Panc1 (cell line): ENCODE results near the gene CEP95. TPM values are rescaled to one million over a fixed set of nuclear protein-coding genes. Genes with fewer than 3 reads are reported as not detected.
"Not testable (repeated sequence)": the region's sequence is repeated elsewhere in the genome, so short reads cannot be mapped to it uniquely, and the experiment has no call there.

Source experiments
- ATAC-seq: fragments of 200-7000 bp; cut with Tn5 transposase; 2 replicates; pipeline ENCODE4 v1.9.1; 2020; ENCODE audit warnings: mild to moderate bottlenecking, moderate library complexity
- BruUV-seq: library from RNA; stranded (reverse); fragments of 400-500 nt; replicated peaks from 2 replicates; lab custom pipeline; 2021; lab: Mats Ljungman, UMichigan
- CTCF ChIA-PET: fragments of 300-600 bp; sonication (Branson Sonifier 250); formaldehyde crosslinking; loops from one replicate; lab custom pipeline; 2022; ENCODE audit warnings: antibody characterized with exemption; lab: Charles Lee
- POLR2A ChIA-PET: fragments of 300-600 bp; sonication (Branson Sonifier 250); formaldehyde crosslinking; loops from one replicate; lab custom pipeline; 2022; ENCODE audit warnings: antibody characterized with exemption; lab: Charles Lee
- DNase-seq: peaks from one replicate; pipeline ENCODE4 v3.0.0-alpha.2; 2010; ENCODE audit warnings: low read depth, low spot score
- H3K27ac ChIP-seq: 2 replicates; pipeline ENCODE4 v1.5.1; 2011; ENCODE audit warnings: mild to moderate bottlenecking, low read length, inconsistent platforms
- H3K27me3 ChIP-seq: fragments of 200-500 bp; sonication (Bioruptor generic); 2 replicates; pipeline ENCODE4 v1.6.0; 2014; ENCODE audit warnings: low read length, inconsistent platforms; ENCODE audit not compliant: control insufficient read depth, insufficient read depth
- H3K36me3 ChIP-seq: fragments of 200-500 bp; sonication (Bioruptor generic); 2 replicates; pipeline ENCODE4 v1.5.1; 2014; ENCODE audit warnings: inconsistent platforms, mild to moderate bottlenecking, low read length, moderate library complexity; ENCODE audit not compliant: control insufficient read depth, insufficient read depth
- H3K4me1 ChIP-seq: 2 replicates; pipeline ENCODE4 v1.5.1; 2011; ENCODE audit warnings: inconsistent platforms, mild to moderate bottlenecking, low read length, moderate library complexity; ENCODE audit not compliant: control insufficient read depth, insufficient read depth
- H3K4me3 ChIP-seq, 2 experiments: 2 replicates each; pipeline ENCODE4 v1.5.1; 2011 to 2012; ENCODE audit warnings: low read depth in 2 of 2, low read length in 2 of 2, mild to moderate bottlenecking in 2 of 2, inconsistent platforms in 1 of 2, moderate library complexity in 1 of 2
- H3K9me3 ChIP-seq: fragments of 200-500 bp; sonication (Bioruptor generic); 2 replicates; pipeline ENCODE4 v1.5.1; 2014; ENCODE audit warnings: low read depth, mild to moderate bottlenecking, inconsistent platforms, low read length, moderate library complexity; ENCODE audit not compliant: control insufficient read depth, insufficient read depth
- POLR2AphosphoS5 ChIP-seq: IDR thresholded peaks from 2 replicates; pipeline ENCODE4 v1.6.1; 2012; ENCODE audit warnings: mild to moderate bottlenecking, low read depth, low read length, moderate library complexity
- SIN3A ChIP-seq: IDR thresholded peaks from 2 replicates; pipeline ENCODE4 v1.6.1; 2012; ENCODE audit warnings: low read depth, mild to moderate bottlenecking, low read length, moderate library complexity, borderline replicate concordance; ENCODE audit not compliant: insufficient read depth
- TCF7L2 ChIP-seq: IDR thresholded peaks from 2 replicates; pipeline ENCODE4 v1.6.1; 2011; ENCODE audit warnings: mild to moderate bottlenecking, low read depth, low read length, inconsistent platforms
- in situ Hi-C: cut with HindIII; loops from 2 replicates; pipeline ENCODE4 v1.10.0; 2016; ENCODE audit warnings: low sequenced_read_pairs, low pct_unique_long_range_greater_than_20kb
- intact Hi-C: fragments of 100-400 bp; cut with micrococcal nuclease; formaldehyde crosslinking; loops from one replicate; pipeline ENCODE4 v1.10.0; 2022; ENCODE audit not compliant: unreplicated experiment
- total RNA-seq: library from RNA; stranded (reverse); gene quantifications from one replicate; pipeline ENCODE4 v1.2.1, GENCODE V29; 2021; ENCODE audit not compliant: unreplicated experiment
- TF ChIP-seq, protein P1 (sequence below), 2 experiments: IDR thresholded peaks; 2 replicates each; pipeline ENCODE4 v1.6.1; 2011 to 2012; ENCODE audit warnings: low read depth in 2 of 2, control low read depth in 1 of 2, low read length in 1 of 2, mild to moderate bottlenecking in 1 of 2, moderate library complexity in 1 of 2; ENCODE audit not compliant: insufficient read depth in 1 of 2
- TF ChIP-seq, protein P2 (sequence below): fragments of 450-650 bp; IDR thresholded peaks from 2 replicates; pipeline ENCODE4 v1.5.1; 2017; ENCODE audit warnings: mild to moderate bottlenecking

The CEP95 gene
- total RNA-seq, 1 experiment from 2014 or later = 23.2 TPM

DNA sequence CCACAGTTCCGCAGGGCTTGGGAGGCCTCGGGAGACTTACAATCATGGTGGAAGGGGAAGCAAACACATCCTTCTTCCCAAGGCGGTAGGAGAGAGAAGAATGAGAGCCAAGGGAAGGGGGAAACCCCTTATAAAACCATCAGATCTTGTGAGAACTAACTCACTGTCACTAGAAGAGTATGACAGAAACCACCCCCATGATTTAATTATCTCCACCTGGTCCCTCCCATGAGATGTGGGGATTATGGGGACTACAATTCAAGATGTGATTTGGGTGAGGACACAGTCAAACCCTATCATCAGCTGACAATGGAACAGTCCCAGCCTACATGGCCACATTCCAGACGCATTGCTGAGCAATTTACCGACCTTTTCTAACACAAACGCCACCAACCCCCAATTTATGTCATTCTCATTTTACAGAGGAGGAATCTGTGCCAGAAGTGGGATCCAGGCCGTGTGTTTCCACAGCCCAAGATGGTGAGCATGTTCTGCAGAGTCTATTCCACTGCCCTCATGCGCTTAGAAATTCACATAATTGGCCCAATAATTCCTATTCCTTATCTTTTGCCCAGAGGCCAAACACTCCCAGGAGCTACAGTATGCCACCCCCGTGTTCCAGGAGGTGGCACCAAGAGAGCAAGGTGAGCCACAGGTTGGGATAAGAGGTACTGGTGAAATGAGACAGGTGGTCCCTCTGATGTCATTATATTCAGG lies 40.6 kb upstream of the CEP95 start:
- H3K27ac ChIP-seq = no peak overlapping the region
- H3K27me3 ChIP-seq = no peaks in the 10 kb centered on the region
- no peak overlapping the region for H3K4me3 ChIP-seq
- intact Hi-C loops (no loop called here), in situ Hi-C loops (no loop called here)
- H3K9me3 ChIP-seq = no peaks in the 10 kb centered on the region
- ATAC-seq (no peak), DNase-seq (no peak)
- H3K36me3 ChIP-seq = no peaks in the 10 kb centered on the region
- no peaks in the 10 kb centered on the region for H3K4me1 ChIP-seq
- TF ChIP-seq SIN3A = no peak
- TF ChIP-seq POLR2AphosphoS5 = no peak
- TF ChIP-seq, protein P1, sequence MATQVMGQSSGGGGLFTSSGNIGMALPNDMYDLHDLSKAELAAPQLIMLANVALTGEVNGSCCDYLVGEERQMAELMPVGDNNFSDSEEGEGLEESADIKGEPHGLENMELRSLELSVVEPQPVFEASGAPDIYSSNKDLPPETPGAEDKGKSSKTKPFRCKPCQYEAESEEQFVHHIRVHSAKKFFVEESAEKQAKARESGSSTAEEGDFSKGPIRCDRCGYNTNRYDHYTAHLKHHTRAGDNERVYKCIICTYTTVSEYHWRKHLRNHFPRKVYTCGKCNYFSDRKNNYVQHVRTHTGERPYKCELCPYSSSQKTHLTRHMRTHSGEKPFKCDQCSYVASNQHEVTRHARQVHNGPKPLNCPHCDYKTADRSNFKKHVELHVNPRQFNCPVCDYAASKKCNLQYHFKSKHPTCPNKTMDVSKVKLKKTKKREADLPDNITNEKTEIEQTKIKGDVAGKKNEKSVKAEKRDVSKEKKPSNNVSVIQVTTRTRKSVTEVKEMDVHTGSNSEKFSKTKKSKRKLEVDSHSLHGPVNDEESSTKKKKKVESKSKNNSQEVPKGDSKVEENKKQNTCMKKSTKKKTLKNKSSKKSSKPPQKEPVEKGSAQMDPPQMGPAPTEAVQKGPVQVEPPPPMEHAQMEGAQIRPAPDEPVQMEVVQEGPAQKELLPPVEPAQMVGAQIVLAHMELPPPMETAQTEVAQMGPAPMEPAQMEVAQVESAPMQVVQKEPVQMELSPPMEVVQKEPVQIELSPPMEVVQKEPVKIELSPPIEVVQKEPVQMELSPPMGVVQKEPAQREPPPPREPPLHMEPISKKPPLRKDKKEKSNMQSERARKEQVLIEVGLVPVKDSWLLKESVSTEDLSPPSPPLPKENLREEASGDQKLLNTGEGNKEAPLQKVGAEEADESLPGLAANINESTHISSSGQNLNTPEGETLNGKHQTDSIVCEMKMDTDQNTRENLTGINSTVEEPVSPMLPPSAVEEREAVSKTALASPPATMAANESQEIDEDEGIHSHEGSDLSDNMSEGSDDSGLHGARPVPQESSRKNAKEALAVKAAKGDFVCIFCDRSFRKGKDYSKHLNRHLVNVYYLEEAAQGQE (IDR thresholded peaks at IDR 0.05; ENCODE audit: insufficient read depth in 1 of 2, low read depth in 2 of 2, low read length in 1 of 2) = no peak
- TF ChIP-seq, protein P2, sequence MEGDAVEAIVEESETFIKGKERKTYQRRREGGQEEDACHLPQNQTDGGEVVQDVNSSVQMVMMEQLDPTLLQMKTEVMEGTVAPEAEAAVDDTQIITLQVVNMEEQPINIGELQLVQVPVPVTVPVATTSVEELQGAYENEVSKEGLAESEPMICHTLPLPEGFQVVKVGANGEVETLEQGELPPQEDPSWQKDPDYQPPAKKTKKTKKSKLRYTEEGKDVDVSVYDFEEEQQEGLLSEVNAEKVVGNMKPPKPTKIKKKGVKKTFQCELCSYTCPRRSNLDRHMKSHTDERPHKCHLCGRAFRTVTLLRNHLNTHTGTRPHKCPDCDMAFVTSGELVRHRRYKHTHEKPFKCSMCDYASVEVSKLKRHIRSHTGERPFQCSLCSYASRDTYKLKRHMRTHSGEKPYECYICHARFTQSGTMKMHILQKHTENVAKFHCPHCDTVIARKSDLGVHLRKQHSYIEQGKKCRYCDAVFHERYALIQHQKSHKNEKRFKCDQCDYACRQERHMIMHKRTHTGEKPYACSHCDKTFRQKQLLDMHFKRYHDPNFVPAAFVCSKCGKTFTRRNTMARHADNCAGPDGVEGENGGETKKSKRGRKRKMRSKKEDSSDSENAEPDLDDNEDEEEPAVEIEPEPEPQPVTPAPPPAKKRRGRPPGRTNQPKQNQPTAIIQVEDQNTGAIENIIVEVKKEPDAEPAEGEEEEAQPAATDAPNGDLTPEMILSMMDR = no peak
- no peak for TF ChIP-seq TCF7L2
- CTCF ChIA-PET = no interaction called here
- BruUV-seq = no TSS peak
- POLR2A ChIA-PET = no interaction called here

DNA sequence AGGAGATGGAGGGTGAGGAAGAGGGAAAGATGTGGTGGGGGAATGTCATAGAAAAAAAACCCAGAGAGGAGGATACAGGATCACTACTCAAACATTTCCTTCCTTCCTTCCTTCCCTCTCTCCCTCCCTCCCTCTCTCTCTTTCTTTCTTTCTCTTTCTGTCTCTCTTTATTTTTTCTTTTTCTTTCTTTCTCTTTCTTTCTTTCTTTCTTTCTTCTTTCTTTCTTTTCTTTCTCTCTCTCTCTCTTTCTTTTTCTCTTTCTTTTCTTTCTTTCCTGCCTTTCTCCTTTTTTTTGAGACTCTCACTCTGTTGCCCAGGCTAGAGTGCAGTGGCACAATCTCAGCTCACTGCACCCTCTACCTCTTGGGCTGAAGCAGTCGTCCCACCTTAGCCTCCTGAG lies 39.9 kb upstream of the CEP95 start:
- intact Hi-C loops, H3K27me3 ChIP-seq, H3K4me3 ChIP-seq, POLR2A ChIA-PET, BruUV-seq, DNase-seq, H3K36me3 ChIP-seq, ATAC-seq, H3K9me3 ChIP-seq, CTCF ChIA-PET, H3K27ac ChIP-seq, H3K4me1 ChIP-seq, in situ Hi-C loops: not testable (repeated sequence)

DNA sequence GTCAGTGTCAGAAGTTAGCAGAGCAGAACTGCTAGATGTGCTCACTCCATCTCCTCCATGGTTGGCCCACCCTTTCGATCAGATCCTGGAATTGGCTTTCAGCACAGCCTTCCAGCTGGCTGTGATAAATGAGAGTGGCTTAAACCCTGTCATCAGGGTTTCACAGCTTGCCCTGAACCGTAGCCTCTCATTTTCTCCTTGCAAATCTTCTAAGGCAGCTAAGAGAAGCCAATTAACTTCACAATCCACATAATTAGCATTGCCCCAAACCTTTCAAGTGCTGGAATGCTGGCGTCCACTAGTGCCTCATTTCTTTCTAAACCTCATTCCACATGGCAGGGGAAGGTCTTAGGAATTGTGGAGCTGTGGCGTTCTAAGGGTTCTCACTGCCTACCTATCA lies 36.2 kb upstream of the CEP95 start:
- no peaks in the 10 kb centered on the region for H3K36me3 ChIP-seq
- in situ Hi-C loops = no loop called here
- CTCF ChIA-PET = interaction anchor here (0.5 kb wide), 1 partner anchor 20 kb away, joined by 3 read pairs; no protein-coding TSS in a partner anchor

More for the DNA sequence above, 36.2 kb upstream of the CEP95 start:
- POLR2A ChIA-PET = no interaction called here
- no peaks in the 10 kb centered on the region for H3K27me3 ChIP-seq
- intact Hi-C loops = no loop called here
- H3K4me1 ChIP-seq = no peaks in the 10 kb centered on the region
- ATAC-seq (0 out of 2 replicates have a peak, but pooled peaks have one; percentile 45), DNase-seq (no peak)
- H3K27ac ChIP-seq = no peak overlapping the region
- no TSS peak for BruUV-seq
- H3K4me3 ChIP-seq = no peak overlapping the region
- H3K9me3 ChIP-seq = no peaks in the 10 kb centered on the region
- TF ChIP-seq, protein P2 = no peak
- no peak for TF ChIP-seq SIN3A
- TF ChIP-seq, protein P1 (IDR thresholded peaks at IDR 0.05; ENCODE audit: insufficient read depth in 1 of 2, low read depth in 2 of 2, low read length in 1 of 2) = no peak
- no peak for TF ChIP-seq TCF7L2
- TF ChIP-seq POLR2AphosphoS5 = no peak
